ENCODE results near the gene ADAMTS10.
A peak's percentile ranks its signal among the peaks of the same experiment; 100 is the strongest.

GRCh38 chr19:8615813-8616596 is 5.5 kb upstream of the ADAMTS10 start:
- no peak for TF ChIP-seq CREB1 (IDR thresholded peaks at IDR 0.05; ENCODE audit: low read depth)
- TF ChIP-seq YY1 (IDR thresholded peaks at IDR 0.05; ENCODE audit: low read depth), result no peak
- TF ChIP-seq REST (IDR thresholded peaks at IDR 0.05; ENCODE audit: low read depth), result no peak
- no peak for TF ChIP-seq TAF1 (IDR thresholded peaks at IDR 0.05; ENCODE audit: low read depth)
- no peak for TF ChIP-seq TCF12 (IDR thresholded peaks at IDR 0.05; ENCODE audit: low read depth)
- TF ChIP-seq CEBPB (IDR thresholded peaks at IDR 0.05), result no peak
- no peak for TF ChIP-seq EP300 (IDR thresholded peaks at IDR 0.05; ENCODE audit: borderline replicate concordance)
- no peak for TF ChIP-seq USF1 (IDR thresholded peaks at IDR 0.05)
- no peak for TF ChIP-seq ZBTB7A (IDR thresholded peaks at IDR 0.05; ENCODE audit: low read depth)
- peak; percentile 80 for TF ChIP-seq RAD21 (IDR thresholded peaks at IDR 0.05; ENCODE audit: low read depth)
- no peak for TF ChIP-seq FOXM1 (IDR thresholded peaks at IDR 0.05; ENCODE audit: borderline replicate concordance, low read depth)
- no peak for TF ChIP-seq MAX (IDR thresholded peaks at IDR 0.05)
- no peak for TF ChIP-seq NFIC (IDR thresholded peaks at IDR 0.05)
